HG03280 (cell line): ENCODE measurements around the gene C5orf47.

ENCODE experiments used
- ATAC-seq: cut with Tn5 transposase; IDR thresholded peaks from one replicate; pipeline ENCODE4 v1.9.1; 2021; ENCODE audit warnings: mild to moderate bottlenecking, moderate library complexity; ENCODE audit not compliant: unreplicated experiment

The C5orf47 gene

GRCh38 chr5:173988554-173989431 lies at the start of gene C5orf47:
Gene C5orf47 (plus strand): TSS chr5:173989170. CDS start chr5:173989264, 94 bp downstream.
- ATAC-seq: no peak

GRCh38 chr5:173940269-173940668 lies 48.7 kb upstream of the C5orf47 start:
- no peak for ATAC-seq

GRCh38 chr5:173941102-173941501 lies 47.9 kb upstream of the C5orf47 start:
- no peak for ATAC-seq

- no peak for ATAC-seq
These were observed 47.1 kb upstream of the C5orf47 start for GRCh38 chr5:173941758-173942401.

GRCh38 chr5:173944511-173944910 lies 44.5 kb upstream of the C5orf47 start:
- no peak for ATAC-seq

- no peak for ATAC-seq
These were observed 43.8 kb upstream of the C5orf47 start for GRCh38 chr5:173945160-173945559.

- ATAC-seq: no peak
These were observed 42.6 kb upstream of the C5orf47 start for GRCh38 chr5:173946323-173946722.

- no peak for ATAC-seq
These were observed 38.1 kb upstream of the C5orf47 start for GRCh38 chr5:173950829-173951228.

GRCh38 chr5:173953528-173954090 lies 35.4 kb upstream of the C5orf47 start:
- no peak for ATAC-seq

- no peak for ATAC-seq
These were observed 34.1 kb upstream of the C5orf47 start for GRCh38 chr5:173954671-173955521.

- ATAC-seq: no peak
These were observed 28.0 kb upstream of the C5orf47 start for GRCh38 chr5:173960986-173961385.

- no peak for ATAC-seq
These were observed 27.6 kb upstream of the C5orf47 start for GRCh38 chr5:173961418-173961817.

- ATAC-seq: no peak
These were observed 26.5 kb upstream of the C5orf47 start for GRCh38 chr5:173962436-173962972.

GRCh38 chr5:173963182-173963838 lies 25.7 kb upstream of the C5orf47 start:
- ATAC-seq: no peak

GRCh38 chr5:173963867-173964441 lies 25.0 kb upstream of the C5orf47 start:
- ATAC-seq: no peak

- no peak for ATAC-seq
These were observed 24.5 kb upstream of the C5orf47 start for GRCh38 chr5:173964506-173964905.

- ATAC-seq: no peak
These were observed 21.7 kb upstream of the C5orf47 start for GRCh38 chr5:173967241-173967640.

GRCh38 chr5:173968154-173968797 lies 20.7 kb upstream of the C5orf47 start:
- ATAC-seq: no peak
